ENCODE data around the gene COL4A2. TPM values are rescaled to one million over a fixed set of nuclear protein-coding genes. Genes with fewer than 3 reads are reported as not detected.

COL4A2 gene
- total RNA-seq, 4 donors from 2014 or later, result 51.2 to 85.8 (median 70.5) TPM

GRCh38 chr13:110498765-110499164 lies 191.7 kb downstream of the COL4A2 start:
- intact Hi-C loops (cut with DNase I; ENCODE audit: low total_unique reads), result loop anchor here (2.0 to 10.0 kb wide), 4 partner anchors 22 to 536 kb away; partner anchors contain the start of gene ING1
- Histone ChIP-seq H3K9me3 (no peaks in the 10 kb centered on the region), H3K4me3 (no peak overlapping the region), H3K36me3 (peaks cover 0 to 33% of the 10 kb centered on the region in 2 donors), H3K27me3 (no peaks in the 10 kb centered on the region), H3K4me1 (peaks cover 5 to 10% of the 10 kb centered on the region in 2 donors), H3K27ac (peak overlapping the region; percentile 75 to 85 (median 80))
- no peak for TF ChIP-seq CTCF (IDR thresholded peaks at IDR 0.05 in 4 of 5, conservative IDR thresholded peaks at IDR 0.05 in 1 of 5)
- no peak for TF ChIP-seq POLR2A (IDR thresholded peaks at IDR 0.05)
- ATAC-seq (no peak), DNase-seq (no peak)
- in situ Hi-C loops (cut with MboI; ENCODE audit: low sequenced_read_pairs in 4 of 4), result no loop called here

- H3K36me3 ChIP-seq, result peaks cover 0 to 38% of the 10 kb centered on the region in 2 donors
- no peaks in the 10 kb centered on the region for H3K27me3 ChIP-seq
- H3K4me3 ChIP-seq, result no peak overlapping the region
- ATAC-seq (no peak), DNase-seq (no peak)
- intact Hi-C loops (cut with DNase I; ENCODE audit: low total_unique reads), result loop anchor here (2.0 to 10.0 kb wide), 4 partner anchors 21 to 535 kb away; partner anchors contain the start of gene ING1
- no peaks in the 10 kb centered on the region for H3K9me3 ChIP-seq
- TF ChIP-seq POLR2A (IDR thresholded peaks at IDR 0.05) (no peak), CTCF (IDR thresholded peaks at IDR 0.05 in 4 of 5, conservative IDR thresholded peaks at IDR 0.05 in 1 of 5) (no peak)
- H3K4me1 ChIP-seq, result peaks cover 5 to 10% of the 10 kb centered on the region in 2 donors
- in situ Hi-C loops (cut with MboI; ENCODE audit: low sequenced_read_pairs in 4 of 4), result no loop called here
- H3K27ac ChIP-seq, result peak overlapping the region in 2 of 4 donors; percentile 76 to 85
Observed at GRCh38 chr13:110499621-110500281, 192.7 kb downstream of the COL4A2 start.

GRCh38 chr13:110500341-110500740 lies 193.3 kb downstream of the COL4A2 start:
- peaks cover 5 to 10% of the 10 kb centered on the region in 2 donors for H3K4me1 ChIP-seq
- DNase-seq (no peak), ATAC-seq (no peak)
- no peak overlapping the region for H3K27ac ChIP-seq
- TF ChIP-seq CTCF (IDR thresholded peaks at IDR 0.05 in 4 of 5, conservative IDR thresholded peaks at IDR 0.05 in 1 of 5) (no peak), POLR2A (IDR thresholded peaks at IDR 0.05) (no peak)
- intact Hi-C loops (cut with DNase I; ENCODE audit: low total_unique reads) (no loop called here), in situ Hi-C loops (cut with MboI; ENCODE audit: low sequenced_read_pairs in 4 of 4) (no loop called here)
- no peaks in the 10 kb centered on the region for H3K27me3 ChIP-seq
- no peaks in the 10 kb centered on the region for H3K9me3 ChIP-seq
- no peak overlapping the region for H3K4me3 ChIP-seq
- peaks cover 0 to 36% of the 10 kb centered on the region in 2 donors for H3K36me3 ChIP-seq

GRCh38 chr13:110501188-110501587 lies 194.1 kb downstream of the COL4A2 start:
- TF ChIP-seq CTCF (IDR thresholded peaks at IDR 0.05 in 4 of 5, conservative IDR thresholded peaks at IDR 0.05 in 1 of 5), result no peak
- TF ChIP-seq POLR2A (IDR thresholded peaks at IDR 0.05), result no peak
- Histone ChIP-seq H3K4me3 (no peak overlapping the region), H3K9me3 (no peaks in the 10 kb centered on the region), H3K27ac (no peak overlapping the region), H3K4me1 (peaks cover 5 to 10% of the 10 kb centered on the region in 2 donors), H3K27me3 (no peaks in the 10 kb centered on the region), H3K36me3 (peaks cover 0 to 29% of the 10 kb centered on the region in 2 donors)
- intact Hi-C loops (cut with DNase I; ENCODE audit: low total_unique reads) (no loop called here), in situ Hi-C loops (cut with MboI; ENCODE audit: low sequenced_read_pairs in 4 of 4) (no loop called here)
- ATAC-seq, result no peak
- no peak for DNase-seq
